Left ventricle myocardium inferior (tissue), 1 donor: ENCODE results near the gene PPP2R2C. TPM values are rescaled to one million over a fixed set of nuclear protein-coding genes. Genes with fewer than 3 reads are reported as not detected.

Source experiments
- DNase-seq: peaks from one replicate; pipeline ENCODE4 v3.0.0-alpha.2; 2020
- H3K27ac ChIP-seq: fragments of 200-600 bp; replicated peaks from 2 replicates; pipeline ENCODE4 v1.8.0; 2021
- H3K27me3 ChIP-seq: fragments of 200-600 bp; 2 replicates; pipeline ENCODE4 v1.8.0; 2021; ENCODE audit warnings: low read depth
- H3K36me3 ChIP-seq: fragments of 200-600 bp; 2 replicates; pipeline ENCODE4 v1.8.0; 2021
- H3K4me1 ChIP-seq: fragments of 200-600 bp; 2 replicates; pipeline ENCODE4 v1.8.0; 2021
- H3K4me3 ChIP-seq: fragments of 200-600 bp; 2 replicates; pipeline ENCODE4 v1.8.0; 2021; ENCODE audit warnings: mild to moderate bottlenecking, moderate library complexity
- H3K9me3 ChIP-seq: fragments of 200-600 bp; replicated peaks from 2 replicates; pipeline ENCODE4 v1.8.0; 2021
- CTCF ChIP-seq: fragments of 200-600 bp; IDR thresholded peaks from 2 replicates; pipeline ENCODE4 v1.8.0; 2021; ENCODE audit warnings: antibody characterized with exemption, mild to moderate bottlenecking, borderline replicate concordance
- intact Hi-C: fragments of 100-400 bp; cut with micrococcal nuclease; formaldehyde crosslinking; loops from one replicate; pipeline ENCODE4 v1.11.0; 2022
- total RNA-seq: library from RNA; stranded (reverse); fragmentation: NEBNext Ultra II Directional; extraction: Animal tissue kit (Norgen Biotek cat#: 25700); gene quantifications from one replicate; pipeline ENCODE4 v1.2.1, GENCODE V29; 2021
- donor health status: DM: no; HTN: yes; CAD: no; lungs with severe emphysema.

The PPP2R2C gene
- total RNA-seq, 1 donor from 2014 or later, result 9.7 TPM

GRCh38 chr4:6420972-6421371, 51.4 kb downstream of the PPP2R2C start:
- Histone ChIP-seq H3K4me1 (peaks cover 6% of the 10 kb centered on the region), H3K9me3 (no peaks in the 10 kb centered on the region), H3K27ac (no peak overlapping the region), H3K27me3 (peaks cover 39% of the 10 kb centered on the region), H3K4me3 (no peak overlapping the region), H3K36me3 (no peaks in the 10 kb centered on the region)
- TF ChIP-seq CTCF, result no peak
- intact Hi-C loops, result no loop called here
- DNase-seq, result no peak

GRCh38 chr4:6420036-6420435, 52.4 kb downstream of the PPP2R2C start:
- Histone ChIP-seq H3K27me3 (peaks cover 49% of the 10 kb centered on the region), H3K4me1 (peaks cover 6% of the 10 kb centered on the region), H3K4me3 (no peak overlapping the region), H3K27ac (no peak overlapping the region), H3K9me3 (no peaks in the 10 kb centered on the region), H3K36me3 (no peaks in the 10 kb centered on the region)
- no peak for TF ChIP-seq CTCF
- intact Hi-C loops, result no loop called here
- no peak for DNase-seq

- TF ChIP-seq CTCF, result no peak
- no peak for DNase-seq
Measured at GRCh38 chr4:6419452-6420028, 52.9 kb downstream of the PPP2R2C start.

GRCh38 chr4:6418193-6418755, 54.1 kb downstream of the PPP2R2C start:
- intact Hi-C loops, result no loop called here
- Histone ChIP-seq H3K36me3 (no peaks in the 10 kb centered on the region), H3K9me3 (no peaks in the 10 kb centered on the region), H3K4me1 (peaks cover 6% of the 10 kb centered on the region), H3K27ac (no peak overlapping the region), H3K27me3 (peaks cover 43% of the 10 kb centered on the region), H3K4me3 (no peak overlapping the region)
- no peak for TF ChIP-seq CTCF
- no peak for DNase-seq

More at GRCh38 chr4:6419452-6420028, 52.9 kb downstream of the PPP2R2C start:
- Histone ChIP-seq H3K4me1 (peaks cover 6% of the 10 kb centered on the region), H3K36me3 (no peaks in the 10 kb centered on the region), H3K4me3 (no peak overlapping the region), H3K27ac (no peak overlapping the region), H3K27me3 (peaks cover 49% of the 10 kb centered on the region), H3K9me3 (no peaks in the 10 kb centered on the region)
- intact Hi-C loops, result no loop called here

GRCh38 chr4:6417516-6418050, 54.8 kb downstream of the PPP2R2C start:
- Histone ChIP-seq H3K27me3 (peaks cover 50% of the 10 kb centered on the region), H3K36me3 (no peaks in the 10 kb centered on the region), H3K4me1 (peaks cover 6% of the 10 kb centered on the region), H3K4me3 (no peak overlapping the region), H3K9me3 (no peaks in the 10 kb centered on the region), H3K27ac (no peak overlapping the region)
- TF ChIP-seq CTCF, result no peak
- intact Hi-C loops, result no loop called here
- no peak for DNase-seq
